Effector CD4-positive, alpha-beta T cell (primary cell): Measurements from ENCODE around the gene CRYL1.
"Not testable (repeated sequence)": the region's sequence is repeated elsewhere in the genome, so short reads cannot be mapped to it uniquely, and the experiment has no call there.

Experiments used
- DNase-seq: peaks from one replicate; pipeline ENCODE4 v3.0.0-alpha.2; 2020

CRYL1 gene

GRCh38 chr13:20446900-20447299 is 78.8 kb downstream of the CRYL1 start:
- no peak for DNase-seq

- no peak for DNase-seq
Observed at GRCh38 chr13:20446405-20446804, 79.3 kb downstream of the CRYL1 start.

- no peak for DNase-seq
Observed at GRCh38 chr13:20442798-20443381, 82.8 kb downstream of the CRYL1 start.

- no peak for DNase-seq
Observed at GRCh38 chr13:20442375-20442774, 83.3 kb downstream of the CRYL1 start.

- DNase-seq = no peak
Observed at GRCh38 chr13:20441879-20442278, 83.8 kb downstream of the CRYL1 start.

- no peak for DNase-seq
Observed at GRCh38 chr13:20441056-20441455, 84.6 kb downstream of the CRYL1 start.

GRCh38 chr13:20439261-20439660 is 86.4 kb downstream of the CRYL1 start:
- no peak for DNase-seq

GRCh38 chr13:20438801-20439200 is 86.9 kb downstream of the CRYL1 start:
- no peak for DNase-seq

GRCh38 chr13:20436505-20436904 is 89.2 kb downstream of the CRYL1 start:
- no peak for DNase-seq

GRCh38 chr13:20435616-20436368 is 89.9 kb downstream of the CRYL1 start:
- DNase-seq = no peak

GRCh38 chr13:20434210-20434609 is 91.4 kb downstream of the CRYL1 start:
- DNase-seq = not testable (repeated sequence)

GRCh38 chr13:20431687-20432384 is 93.8 kb downstream of the CRYL1 start:
- no peak for DNase-seq

- DNase-seq = no peak
Observed at GRCh38 chr13:20431080-20431479, 94.6 kb downstream of the CRYL1 start.

- DNase-seq = no peak
Observed at GRCh38 chr13:20430296-20430695, 95.4 kb downstream of the CRYL1 start.

GRCh38 chr13:20429682-20430081 is 96.0 kb downstream of the CRYL1 start:
- DNase-seq = no peak

- no peak for DNase-seq
Observed at GRCh38 chr13:20428666-20429644, 96.7 kb downstream of the CRYL1 start.

- no peak for DNase-seq
Observed at GRCh38 chr13:20426766-20427448, 98.8 kb downstream of the CRYL1 start.

GRCh38 chr13:20425819-20426219 is 99.8 kb downstream of the CRYL1 start:
- no peak for DNase-seq

GRCh38 chr13:20424949-20425348 is 100.7 kb downstream of the CRYL1 start:
- no peak for DNase-seq

GRCh38 chr13:20424559-20424852 is 101.2 kb downstream of the CRYL1 start:
- DNase-seq = no peak

- DNase-seq = no peak
Observed at GRCh38 chr13:20422362-20422761, 103.3 kb downstream of the CRYL1 start.

GRCh38 chr13:20420938-20421337 is 104.7 kb downstream of the CRYL1 start:
- DNase-seq = no peak
